PC-3 (cell line): Measurements from ENCODE around the gene SLTM.

Source experiments
- CTCF ChIP-seq: fragments of 300-600 bp; sonication (generic); conservative IDR thresholded peaks from 2 replicates; pipeline ENCODE4 v1.5.1; 2017; ENCODE audit warnings: antibody characterized with exemption, low read depth, mild to moderate bottlenecking, low read length
- EZH2 ChIP-seq: fragments of 300-600 bp; sonication (generic); IDR thresholded peaks from one replicate; pipeline ENCODE4 v1.6.1; 2017; ENCODE audit warnings: antibody characterized with exemption, mild to moderate bottlenecking, low read length; ENCODE audit not compliant: unreplicated experiment
- EZH2phosphoT487 ChIP-seq: fragments of 300-600 bp; sonication (generic); IDR thresholded peaks from 2 replicates; pipeline ENCODE4 v1.6.1; 2018; ENCODE audit warnings: mild to moderate bottlenecking, antibody characterized with exemption, low read length, borderline replicate concordance

DNA sequence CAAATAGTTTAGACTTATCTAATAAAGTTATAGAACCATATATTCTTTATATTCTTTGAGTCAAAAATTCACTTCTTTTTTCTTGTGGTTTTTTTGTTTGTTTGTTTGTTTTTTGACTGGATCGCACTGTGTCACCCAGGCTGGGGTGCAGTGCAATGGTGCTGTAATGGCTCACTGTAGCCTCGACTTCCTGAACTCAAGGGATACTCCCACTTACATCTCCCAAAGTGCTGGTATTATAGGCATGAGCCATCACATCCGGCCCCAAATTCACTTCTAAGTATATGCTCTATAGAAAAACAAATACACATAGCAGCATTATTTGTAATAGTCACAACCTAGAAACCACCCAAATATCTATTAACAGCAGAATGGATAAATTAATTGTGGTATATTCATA is 13.7 kb upstream of the SLTM start:
- TF ChIP-seq CTCF (no peak), EZH2 (no peak), EZH2phosphoT487 (no peak)
